Measurements from ENCODE around the gene SNX25.
"Not testable (repeated sequence)": the region's sequence is repeated elsewhere in the genome, so short reads cannot be mapped to it uniquely, and the experiment has no call there.

Gene SNX25

GRCh38 chr4:185257086-185257485 lies 47.7 kb downstream of the SNX25 start:
- Histone ChIP-seq H3K4me1 (peaks cover 55% of the 10 kb centered on the region), H3K4me3 (no peak overlapping the region), H3K9me3 (no peaks in the 10 kb centered on the region), H4K20me1 (peaks cover 6% of the 10 kb centered on the region; the same call in 1 of the 2 replicates), H3K27ac (peak overlapping the region; percentile 1; the same call in 1 of the 2 replicates), H3K36me3 (peaks cover 13% of the 10 kb centered on the region), H3K4me2 (peak overlapping the region; percentile 74), H3K27me3 (no peaks in the 10 kb centered on the region), H3K9ac (0 out of 2 replicates have a peak overlapping the region, but pooled peaks have one; percentile 28)
- TF ChIP-seq Cebpa-rat (IDR thresholded peaks at IDR 0.05): no peak

- no peaks in the 10 kb centered on the region for H3K9me3 ChIP-seq
- H3K36me3 ChIP-seq: peaks cover 17% of the 10 kb centered on the region
- H3K27me3 ChIP-seq: no peaks in the 10 kb centered on the region
- no peak for TF ChIP-seq Cebpa-rat (IDR thresholded peaks at IDR 0.05)
- H3K4me2 ChIP-seq: peak overlapping the region; percentile 35; the same call in 1 of the 2 replicates
- H3K27ac ChIP-seq: peak overlapping the region; percentile 35; the same call in 1 of the 2 replicates
- peaks cover 55% of the 10 kb centered on the region for H3K4me1 ChIP-seq
- peaks cover 6% of the 10 kb centered on the region; the same call in 1 of the 2 replicates for H4K20me1 ChIP-seq
- H3K9ac ChIP-seq: no peak overlapping the region
- H3K4me3 ChIP-seq: no peak overlapping the region
These were observed 48.3 kb downstream of the SNX25 start for GRCh38 chr4:185257694-185258093.

DNA sequence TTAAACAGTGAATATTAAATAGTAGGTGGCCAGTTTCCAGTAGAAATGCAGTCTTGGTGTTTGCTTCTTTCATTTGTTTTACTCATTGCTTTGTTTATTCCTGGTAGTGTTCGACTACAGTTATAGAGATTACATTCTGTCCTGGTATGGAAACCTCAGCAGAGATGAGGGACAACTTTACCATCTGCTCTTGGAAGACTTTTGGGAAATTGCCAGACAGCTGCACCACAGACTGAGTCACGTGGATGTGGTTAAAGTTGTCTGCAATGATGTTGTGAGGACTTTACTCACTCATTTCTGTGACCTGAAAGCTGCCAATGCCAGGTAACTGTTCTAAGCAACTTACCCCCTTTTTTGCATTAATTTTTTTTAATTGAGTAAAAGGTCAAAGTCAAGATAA lies 49.3 kb downstream of the SNX25 start:
- H3K27me3 ChIP-seq, H3K9me3 ChIP-seq, H3K4me3 ChIP-seq, H4K20me1 ChIP-seq, H3K9ac ChIP-seq, H3K27ac ChIP-seq: not testable (repeated sequence)
- H3K4me2 ChIP-seq: peak overlapping the region; percentile 35
- peaks cover 55% of the 10 kb centered on the region for H3K4me1 ChIP-seq
- peaks cover 26% of the 10 kb centered on the region for H3K36me3 ChIP-seq

- Histone ChIP-seq H3K36me3 (peaks cover 32% of the 10 kb centered on the region), H3K27me3 (no peaks in the 10 kb centered on the region), H3K4me2 (no peak overlapping the region), H3K9ac (no peak overlapping the region), H3K4me3 (no peak overlapping the region), H3K27ac (no peak overlapping the region), H3K4me1 (peaks cover 50% of the 10 kb centered on the region), H4K20me1 (peaks cover 6% of the 10 kb centered on the region; the same call in 1 of the 2 replicates), H3K9me3 (no peaks in the 10 kb centered on the region)
- TF ChIP-seq Cebpa-rat (IDR thresholded peaks at IDR 0.05): no peak
These were observed 50.3 kb downstream of the SNX25 start for GRCh38 chr4:185259719-185260118.

DNA sequence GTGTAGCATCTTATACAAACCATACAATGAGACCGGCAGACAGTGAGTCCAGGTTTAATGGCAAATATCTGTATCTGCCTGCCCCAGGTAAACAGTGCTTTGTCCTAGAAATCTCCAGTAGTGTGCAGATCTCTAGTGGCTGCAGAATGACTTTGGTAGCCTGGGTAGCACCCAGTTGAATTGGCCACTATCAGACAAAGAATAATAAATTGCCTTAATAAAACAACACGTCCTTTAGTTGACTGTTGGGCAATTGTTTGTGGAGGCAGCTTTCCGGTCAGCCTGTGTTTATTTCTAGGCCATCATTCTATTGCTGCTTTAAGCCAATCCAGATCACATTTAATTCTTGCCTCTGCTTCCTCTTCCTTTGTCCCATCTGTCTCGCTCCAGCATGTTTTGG lies 52.5 kb downstream of the SNX25 start:
- Histone ChIP-seq H3K9me3 (no peaks in the 10 kb centered on the region), H3K9ac (no peak overlapping the region), H3K4me3 (no peak overlapping the region), H3K27ac (no peak overlapping the region), H3K4me1 (peaks cover 47% of the 10 kb centered on the region), H3K36me3 (peaks cover 38% of the 10 kb centered on the region), H3K27me3 (no peaks in the 10 kb centered on the region), H4K20me1 (peaks cover 6% of the 10 kb centered on the region; the same call in 1 of the 2 replicates), H3K4me2 (no peak overlapping the region)
- no peak for TF ChIP-seq Cebpa-rat (IDR thresholded peaks at IDR 0.05)

GRCh38 chr4:185263419-185263818 lies 54.0 kb downstream of the SNX25 start:
- Histone ChIP-seq H3K4me3 (no peak overlapping the region), H3K27me3 (no peaks in the 10 kb centered on the region), H4K20me1 (no peaks in the 10 kb centered on the region), H3K27ac (no peak overlapping the region), H3K4me1 (peaks cover 32% of the 10 kb centered on the region), H3K9ac (no peak overlapping the region), H3K9me3 (no peaks in the 10 kb centered on the region), H3K4me2 (no peak overlapping the region), H3K36me3 (peaks cover 52% of the 10 kb centered on the region)
- TF ChIP-seq Cebpa-rat (IDR thresholded peaks at IDR 0.05): no peak

- H3K27me3 ChIP-seq: no peaks in the 10 kb centered on the region
- no peak overlapping the region for H3K27ac ChIP-seq
- no peak for TF ChIP-seq Cebpa-rat (IDR thresholded peaks at IDR 0.05)
- no peaks in the 10 kb centered on the region for H3K9me3 ChIP-seq
- peaks cover 61% of the 10 kb centered on the region for H3K36me3 ChIP-seq
- no peak overlapping the region for H3K4me3 ChIP-seq
- peaks cover 18% of the 10 kb centered on the region for H3K4me1 ChIP-seq
- H4K20me1 ChIP-seq: no peaks in the 10 kb centered on the region
- peak overlapping the region; percentile 50 for H3K4me2 ChIP-seq
- no peak overlapping the region for H3K9ac ChIP-seq
These were observed 56.5 kb downstream of the SNX25 start for GRCh38 chr4:185265942-185266341.

- Histone ChIP-seq H3K4me1 (peaks cover 18% of the 10 kb centered on the region), H4K20me1 (no peaks in the 10 kb centered on the region), H3K4me2 (no peak overlapping the region), H3K9me3 (no peaks in the 10 kb centered on the region), H3K27me3 (no peaks in the 10 kb centered on the region), H3K36me3 (peaks cover 69% of the 10 kb centered on the region), H3K4me3 (no peak overlapping the region), H3K27ac (no peak overlapping the region), H3K9ac (no peak overlapping the region)
- TF ChIP-seq Cebpa-rat (IDR thresholded peaks at IDR 0.05): no peak
These were observed 59.9 kb downstream of the SNX25 start for GRCh38 chr4:185269286-185269685.

- H3K9ac ChIP-seq: no peak overlapping the region
- no peak overlapping the region for H3K4me3 ChIP-seq
- no peaks in the 10 kb centered on the region for H3K27me3 ChIP-seq
- H3K4me1 ChIP-seq: peaks cover 15% of the 10 kb centered on the region
- H3K36me3 ChIP-seq: peaks cover 66% of the 10 kb centered on the region
- no peaks in the 10 kb centered on the region for H4K20me1 ChIP-seq
- TF ChIP-seq Cebpa-rat (IDR thresholded peaks at IDR 0.05): no peak
- no peak overlapping the region for H3K27ac ChIP-seq
- H3K9me3 ChIP-seq: no peaks in the 10 kb centered on the region
- H3K4me2 ChIP-seq: no peak overlapping the region
These were observed 60.6 kb downstream of the SNX25 start for GRCh38 chr4:185270037-185270436.

- Histone ChIP-seq H3K27ac (no peak overlapping the region), H3K4me3 (no peak overlapping the region), H3K9ac (no peak overlapping the region), H3K27me3 (no peaks in the 10 kb centered on the region), H3K9me3 (no peaks in the 10 kb centered on the region), H3K4me2 (no peak overlapping the region), H3K36me3 (peaks cover 66% of the 10 kb centered on the region), H3K4me1 (peaks cover 7% of the 10 kb centered on the region), H4K20me1 (no peaks in the 10 kb centered on the region)
- TF ChIP-seq Cebpa-rat (IDR thresholded peaks at IDR 0.05): no peak
These were observed 61.5 kb downstream of the SNX25 start for GRCh38 chr4:185270885-185271284.

DNA sequence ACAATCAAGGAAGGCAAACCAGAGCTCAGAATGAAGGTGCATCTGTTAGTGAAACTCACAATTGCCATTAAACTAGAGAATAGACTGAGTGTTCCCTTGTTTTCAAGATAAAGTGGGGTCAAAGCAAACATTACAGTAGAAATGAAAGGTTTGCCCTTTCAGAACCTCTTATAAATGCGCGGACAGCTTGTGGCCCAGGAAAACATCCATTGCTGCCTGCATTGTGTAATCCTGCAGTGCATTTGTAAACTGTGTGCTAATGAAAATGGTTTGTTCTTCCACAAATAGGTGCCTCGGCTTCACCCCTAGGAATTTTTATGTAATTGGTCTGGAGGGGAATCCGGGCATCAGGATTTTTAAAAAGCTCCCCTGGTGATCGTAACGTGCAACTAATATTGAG lies 62.8 kb downstream of the SNX25 start:
- no peaks in the 10 kb centered on the region for H3K27me3 ChIP-seq
- no peaks in the 10 kb centered on the region for H3K4me1 ChIP-seq
- H3K4me3 ChIP-seq: no peak overlapping the region
- H3K4me2 ChIP-seq: no peak overlapping the region
- no peaks in the 10 kb centered on the region for H3K9me3 ChIP-seq
- no peak overlapping the region for H3K9ac ChIP-seq
- H4K20me1 ChIP-seq: no peaks in the 10 kb centered on the region
- H3K27ac ChIP-seq: no peak overlapping the region
- H3K36me3 ChIP-seq: peaks cover 66% of the 10 kb centered on the region
- TF ChIP-seq Cebpa-rat (IDR thresholded peaks at IDR 0.05): no peak

Data from BLaER1 (cell line).